Activated T-cell treated with anti-CD3 and anti-CD28 coated beads, Interleukin-2, amount 50 U/mL, for 48 hours (primary cell): ENCODE data around the gene GPX4.
A peak's percentile ranks its signal among the peaks of the same experiment; 100 is the strongest.

ENCODE experiments used
- DNase-seq, 2 experiments: peaks; one replicate each; pipeline ENCODE4 v3.0.0-alpha.2; 2020

GPX4 gene

DNA sequence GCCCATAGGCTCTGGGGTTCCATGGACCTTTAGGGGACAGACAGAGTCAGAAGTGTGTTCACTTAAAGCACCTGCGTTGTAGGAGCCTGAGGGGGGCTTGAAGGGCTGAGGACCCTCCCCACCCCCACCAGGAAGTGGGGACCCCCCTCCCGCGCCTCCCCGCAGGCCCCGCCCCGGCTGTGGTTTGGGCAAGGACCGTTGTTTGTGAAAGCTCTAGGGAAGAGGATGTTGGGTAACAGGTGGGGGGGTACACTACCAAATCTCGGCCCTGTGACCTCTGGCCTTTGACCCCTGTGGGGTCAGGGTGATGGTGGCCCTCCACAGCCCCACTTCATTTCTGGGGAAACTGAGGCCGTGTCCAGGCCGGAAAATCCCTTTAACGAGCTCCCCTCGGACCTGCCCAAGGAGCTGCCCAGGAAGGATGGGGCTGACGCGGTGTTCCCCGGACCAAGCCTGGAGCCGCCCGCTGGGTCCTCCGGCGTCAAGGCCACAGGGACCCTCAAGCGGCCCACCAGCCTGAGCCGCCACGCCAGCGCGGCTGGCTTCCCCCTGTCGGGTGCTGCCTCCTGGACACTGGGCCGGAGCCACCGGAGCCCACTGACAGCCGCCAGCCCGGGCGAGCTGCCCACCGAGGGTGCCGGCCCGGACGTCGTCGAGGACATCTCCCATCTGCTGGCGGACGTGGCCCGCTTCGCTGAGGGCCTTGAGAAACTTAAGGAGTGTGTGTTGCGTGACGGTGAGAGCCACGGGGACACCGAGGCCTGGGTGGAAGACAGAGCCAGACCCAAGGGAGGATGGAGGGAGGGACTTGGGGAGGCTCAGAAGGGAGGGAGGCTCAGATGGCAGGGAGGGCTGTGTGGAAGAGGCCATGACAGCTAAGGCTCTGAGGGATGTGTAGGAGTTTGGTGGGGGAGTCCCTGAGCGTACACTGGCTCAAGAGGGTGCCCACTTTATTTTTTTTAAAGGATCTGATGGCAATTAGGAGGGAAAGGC is 35.5 kb upstream of the GPX4 start:
- peak; percentile 74 to 77 for DNase-seq

DNA sequence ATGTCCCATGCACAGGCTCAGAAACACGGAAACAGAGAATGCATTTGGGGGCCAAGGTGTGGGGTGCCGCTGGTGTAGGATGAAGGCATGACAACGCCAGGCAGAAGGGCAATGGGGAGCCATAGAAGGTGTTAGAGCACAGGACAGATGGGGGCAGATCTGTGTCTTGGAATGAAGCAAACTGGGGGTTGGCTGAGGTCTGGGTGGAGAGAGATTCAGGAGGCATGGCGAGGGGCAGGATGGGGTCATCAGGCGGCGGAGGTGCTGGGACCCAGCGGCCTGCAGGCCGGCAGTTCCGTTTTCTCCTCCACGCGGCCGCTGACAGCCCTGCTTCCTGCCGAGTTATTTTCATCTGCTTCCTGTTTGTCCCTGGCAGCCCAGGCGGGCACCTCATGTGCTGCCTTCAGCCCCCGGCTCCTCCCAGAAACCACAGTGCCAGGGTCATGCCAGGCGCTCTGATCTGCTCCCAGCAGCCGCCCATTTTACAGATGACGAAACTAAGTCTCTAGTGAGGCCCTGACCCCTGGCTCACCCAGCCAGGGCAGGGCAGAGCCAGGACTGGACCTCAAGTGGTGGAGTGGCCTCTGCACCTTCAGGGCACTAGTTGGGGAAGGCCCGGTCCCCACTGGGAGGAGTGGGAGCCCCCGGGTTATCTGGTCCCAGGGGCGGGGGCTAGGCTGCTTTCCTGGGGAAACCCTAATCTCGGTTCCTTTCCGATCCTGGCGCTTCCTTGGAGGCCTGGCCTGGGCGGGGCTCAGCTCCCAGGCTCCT is 34.6 kb upstream of the GPX4 start:
- peak; percentile 58 to 71 for DNase-seq

DNA sequence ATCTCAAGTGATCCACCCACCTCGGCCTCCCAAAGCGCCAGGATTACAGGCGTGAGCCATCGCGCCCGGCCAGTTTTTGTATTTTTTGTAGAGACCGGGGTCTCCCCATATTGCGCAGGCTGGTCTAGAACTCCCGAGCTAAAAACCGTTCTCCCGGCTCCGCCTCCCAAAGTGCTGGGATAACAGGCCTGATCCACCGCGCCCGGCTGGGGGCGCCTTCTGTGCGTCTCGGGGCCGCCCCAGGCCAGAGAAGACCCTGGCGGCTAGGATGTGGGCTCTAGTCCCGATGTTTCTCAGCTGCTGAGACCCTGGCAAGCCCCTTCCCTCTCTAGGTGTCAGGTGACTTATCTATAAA is 33.2 kb upstream of the GPX4 start:
- peak in 1 of 2 experiments; percentile 20 for DNase-seq

DNA sequence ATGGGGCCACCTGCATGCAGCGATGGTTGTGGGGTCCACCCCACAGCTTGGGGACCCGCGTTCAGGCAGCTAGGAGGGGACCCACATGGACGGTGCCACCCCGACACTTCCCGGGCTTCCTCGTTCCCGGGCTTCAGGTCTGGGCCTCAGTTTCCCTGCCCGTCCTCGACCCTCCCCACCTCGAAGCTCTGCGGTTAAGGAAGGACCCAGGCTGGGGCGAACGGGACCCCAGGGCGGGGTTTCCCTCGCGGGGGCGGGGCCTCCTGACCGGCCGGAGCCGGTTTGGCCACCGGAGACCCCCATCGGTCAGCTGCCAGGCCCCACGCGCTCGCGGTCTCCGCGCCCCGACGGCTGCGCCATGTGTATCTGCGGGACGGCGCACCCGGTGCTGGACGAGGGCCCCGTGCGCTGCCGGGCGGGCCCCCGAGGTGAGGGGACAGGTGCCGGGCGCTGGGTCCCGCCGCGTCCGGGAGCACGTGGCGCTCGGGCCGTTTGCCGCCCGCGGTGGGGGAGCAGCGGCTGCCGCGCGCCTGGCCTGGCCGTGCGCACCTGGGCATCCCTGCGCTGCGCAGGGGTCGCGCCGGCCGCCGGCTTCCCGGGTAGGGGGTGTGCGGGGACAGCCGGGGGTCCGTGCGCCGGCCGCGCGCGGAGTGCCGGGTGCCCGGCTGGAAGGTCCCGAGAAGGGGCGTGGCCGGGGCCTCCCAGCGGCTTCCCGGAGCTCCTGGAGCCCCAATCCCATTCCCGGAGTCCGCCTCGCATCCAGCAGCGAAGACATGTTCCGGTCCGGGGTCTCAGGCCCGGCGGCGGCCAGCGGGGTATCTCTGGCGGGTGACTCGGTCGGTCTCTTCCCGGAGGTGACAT is 32.6 kb upstream of the GPX4 start:
- DNase-seq, result no peak

DNA sequence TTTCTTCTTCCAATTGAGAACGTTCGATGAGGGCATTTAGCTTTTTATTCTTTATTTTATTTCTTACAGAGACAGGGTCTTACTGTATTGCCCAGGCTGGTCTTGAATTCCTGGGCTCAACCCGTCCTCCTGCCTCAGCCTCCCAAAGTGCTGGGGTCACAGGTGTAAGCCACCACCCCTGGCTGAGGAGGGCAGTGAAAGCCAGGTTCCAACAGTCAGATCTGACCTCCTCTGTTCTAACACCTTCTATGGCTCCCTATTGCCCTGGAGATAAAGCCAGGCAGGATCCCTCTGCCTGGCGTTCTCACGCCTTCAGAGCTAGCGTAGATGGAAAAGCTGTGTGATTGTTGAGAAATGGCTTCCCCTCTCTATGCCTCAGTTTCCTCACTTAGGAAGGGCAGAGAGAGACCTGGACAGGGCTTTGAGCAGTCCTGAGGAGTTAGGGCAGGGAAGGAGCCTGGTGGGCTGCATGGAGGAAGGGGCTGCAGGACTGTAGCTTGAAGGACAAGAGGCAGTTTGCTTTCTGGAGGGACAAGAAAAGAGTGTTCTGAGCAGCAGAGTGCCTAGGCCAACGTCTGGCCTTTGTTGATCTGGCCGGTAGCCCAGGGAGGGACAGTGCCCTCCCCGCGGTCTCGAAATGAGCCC is 31.3 kb upstream of the GPX4 start:
- no peak for DNase-seq

DNA sequence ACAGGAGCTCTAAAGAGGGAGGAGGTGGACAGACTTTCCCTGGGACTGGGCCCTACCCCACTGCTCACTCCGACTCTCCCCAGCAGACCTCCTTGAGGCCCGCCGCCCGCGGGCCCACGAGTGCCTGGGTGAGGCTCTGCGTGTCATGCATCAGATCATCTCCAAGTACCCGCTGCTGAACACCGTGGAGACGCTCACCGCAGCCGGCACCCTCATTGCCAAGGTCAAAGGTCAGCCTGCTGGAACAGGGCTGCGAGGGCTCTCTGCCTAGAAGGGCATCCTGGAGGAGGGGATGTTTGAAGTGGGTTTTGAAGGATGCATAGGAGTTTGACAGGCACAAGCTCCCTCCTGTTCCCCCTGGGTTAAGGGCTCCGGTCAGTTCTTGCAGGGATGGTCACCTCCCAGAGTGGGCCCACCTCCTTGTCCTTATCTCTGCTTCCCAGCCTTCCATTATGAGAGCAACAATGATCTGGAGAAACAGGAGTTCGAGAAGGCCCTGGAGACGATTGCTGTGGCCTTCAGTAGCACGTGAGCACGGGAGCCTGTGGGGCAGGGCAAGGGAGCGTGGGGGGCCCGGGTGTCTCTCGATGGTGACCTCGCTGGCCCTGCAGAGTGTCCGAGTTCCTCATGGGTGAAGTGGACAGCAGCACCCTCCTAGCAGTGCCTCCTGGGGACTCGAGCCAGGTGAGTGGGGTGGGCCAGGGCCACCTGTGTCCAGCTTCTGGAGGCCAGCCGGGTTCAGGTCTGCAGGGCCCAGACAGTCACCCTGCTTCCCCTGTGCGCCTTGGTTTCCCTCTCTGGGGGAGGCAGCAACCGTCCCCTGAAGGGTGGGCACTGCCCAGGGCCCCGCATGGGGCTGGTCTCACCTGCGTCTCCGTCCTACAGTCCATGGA is 30.5 kb upstream of the GPX4 start:
- peak; percentile 35 to 42 for DNase-seq

DNA sequence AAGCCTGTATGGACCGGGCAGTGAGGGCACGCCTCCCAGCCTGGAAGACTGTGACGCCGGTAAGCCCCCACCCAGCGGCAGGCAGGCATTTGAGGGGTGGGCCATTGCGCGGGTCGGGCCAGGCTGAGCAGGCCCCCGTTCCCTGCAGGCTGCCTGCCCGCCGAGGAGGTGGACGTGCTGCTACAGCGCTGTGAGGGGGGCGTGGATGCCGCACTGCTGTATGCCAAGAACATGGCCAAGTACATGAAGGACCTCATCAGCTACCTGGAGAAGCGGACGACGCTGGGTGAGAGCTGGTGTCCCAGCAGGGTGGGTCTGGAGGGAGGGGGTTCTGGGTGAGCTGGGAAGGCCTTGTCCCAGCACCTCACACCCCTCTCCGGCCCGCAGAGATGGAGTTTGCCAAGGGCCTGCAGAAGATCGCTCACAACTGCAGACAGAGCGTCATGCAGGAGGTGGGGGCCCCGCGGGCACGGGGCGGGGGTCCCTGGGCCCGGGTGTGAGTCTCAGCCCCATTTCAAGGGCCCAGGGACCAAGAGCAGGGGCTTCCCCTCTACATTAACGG is 29.8 kb upstream of the GPX4 start:
- peak; percentile 38 to 51 for DNase-seq

DNA sequence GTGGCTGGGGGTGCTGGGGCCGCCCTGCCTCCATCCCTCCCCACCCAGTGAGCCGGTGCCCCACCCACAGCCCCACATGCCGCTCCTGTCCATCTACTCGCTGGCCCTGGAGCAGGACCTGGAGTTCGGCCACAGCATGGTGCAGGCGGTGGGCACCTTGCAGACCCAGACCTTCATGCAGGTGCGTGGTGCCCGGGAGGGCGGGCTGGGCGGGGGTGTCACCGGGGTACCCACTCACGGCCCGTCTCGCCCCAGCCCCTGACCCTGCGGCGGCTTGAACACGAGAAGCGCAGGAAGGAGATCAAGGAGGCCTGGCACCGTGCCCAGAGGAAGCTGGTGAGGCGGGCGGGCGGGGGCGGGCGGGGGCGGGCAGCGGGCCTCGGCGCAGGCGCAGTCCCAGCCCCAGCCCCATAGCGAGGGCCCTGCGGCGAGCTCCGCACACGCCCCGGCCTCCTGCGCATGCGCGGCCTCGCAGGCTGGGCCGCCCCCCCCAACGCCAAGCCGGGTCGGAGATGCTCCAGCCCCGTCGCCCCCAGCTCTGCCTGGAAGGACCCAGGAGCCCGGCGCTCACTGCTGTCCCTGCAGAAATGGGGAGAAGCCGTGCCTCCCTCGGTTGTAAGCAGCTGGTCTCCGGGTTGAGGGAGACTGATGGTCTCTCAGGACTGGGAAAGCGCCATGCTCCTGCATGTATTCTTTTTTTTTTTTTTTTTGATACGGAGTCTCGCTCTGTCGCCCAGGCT is 29.1 kb upstream of the GPX4 start:
- DNase-seq, result peak; percentile 84 to 88

DNA sequence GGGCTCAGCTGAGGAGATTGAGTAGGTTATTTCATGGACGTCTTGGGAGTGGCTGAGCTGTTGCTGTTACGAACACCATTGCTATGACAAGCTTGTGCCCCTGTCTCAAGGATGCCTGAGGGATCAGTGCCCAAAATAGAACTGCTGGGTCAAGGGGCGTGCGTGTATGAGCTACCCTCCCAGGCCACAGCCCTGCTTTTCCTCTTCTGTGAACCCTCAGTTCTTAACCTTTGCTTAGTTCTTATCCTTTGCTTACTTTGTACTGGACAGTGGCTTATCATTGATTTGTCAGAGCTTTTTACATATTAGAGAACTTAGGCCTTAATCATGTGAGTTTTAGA is 27.8 kb upstream of the GPX4 start:
- DNase-seq, result no peak

DNA sequence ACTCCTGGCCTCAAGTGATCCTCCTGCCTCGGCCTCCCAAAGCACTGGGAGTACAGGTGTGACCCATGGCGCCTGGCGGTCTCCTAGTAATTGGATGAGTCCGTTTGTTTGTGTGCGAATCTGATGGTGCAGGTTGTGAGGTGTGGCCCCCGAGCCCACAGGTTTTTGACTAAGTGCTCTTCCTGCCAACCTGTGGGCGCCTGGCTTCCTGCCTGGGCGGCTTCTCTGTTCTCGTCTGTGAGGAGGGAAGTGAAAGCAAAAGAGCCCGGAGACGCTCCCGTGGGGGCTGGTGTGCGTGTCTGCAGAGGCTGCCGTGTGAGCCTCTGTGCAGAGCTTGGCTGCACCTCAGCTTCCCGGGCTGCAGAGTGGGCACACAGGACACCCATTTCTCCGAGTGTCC is 26.8 kb upstream of the GPX4 start:
- peak; percentile 90 to 93 for DNase-seq

DNA sequence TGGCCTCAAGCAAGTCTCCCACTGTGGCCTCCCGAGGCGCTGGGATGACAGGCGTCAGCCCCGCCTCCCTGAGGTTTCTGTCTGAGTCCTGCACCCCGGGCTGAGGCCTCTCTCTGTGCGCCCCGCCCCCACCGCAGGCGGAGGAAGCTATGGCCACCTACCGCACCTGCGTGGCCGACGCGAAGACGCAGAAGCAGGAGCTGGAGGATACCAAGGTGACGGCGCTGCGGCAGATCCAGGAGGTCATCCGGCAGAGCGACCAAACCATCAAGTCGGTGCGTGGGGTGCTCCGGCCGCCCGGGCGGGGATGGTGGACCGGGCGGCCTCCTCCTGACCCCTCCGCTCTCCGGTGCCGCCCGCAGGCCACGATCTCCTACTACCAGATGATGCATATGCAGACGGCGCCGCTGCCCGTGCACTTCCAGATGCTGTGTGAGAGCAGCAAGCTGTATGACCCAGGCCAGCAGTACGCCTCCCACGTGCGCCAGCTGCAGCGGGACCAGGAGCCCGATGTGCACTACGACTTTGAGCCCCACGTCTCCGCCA is 24.2 kb upstream of the GPX4 start:
- DNase-seq, result peak; percentile 84 to 88

DNA sequence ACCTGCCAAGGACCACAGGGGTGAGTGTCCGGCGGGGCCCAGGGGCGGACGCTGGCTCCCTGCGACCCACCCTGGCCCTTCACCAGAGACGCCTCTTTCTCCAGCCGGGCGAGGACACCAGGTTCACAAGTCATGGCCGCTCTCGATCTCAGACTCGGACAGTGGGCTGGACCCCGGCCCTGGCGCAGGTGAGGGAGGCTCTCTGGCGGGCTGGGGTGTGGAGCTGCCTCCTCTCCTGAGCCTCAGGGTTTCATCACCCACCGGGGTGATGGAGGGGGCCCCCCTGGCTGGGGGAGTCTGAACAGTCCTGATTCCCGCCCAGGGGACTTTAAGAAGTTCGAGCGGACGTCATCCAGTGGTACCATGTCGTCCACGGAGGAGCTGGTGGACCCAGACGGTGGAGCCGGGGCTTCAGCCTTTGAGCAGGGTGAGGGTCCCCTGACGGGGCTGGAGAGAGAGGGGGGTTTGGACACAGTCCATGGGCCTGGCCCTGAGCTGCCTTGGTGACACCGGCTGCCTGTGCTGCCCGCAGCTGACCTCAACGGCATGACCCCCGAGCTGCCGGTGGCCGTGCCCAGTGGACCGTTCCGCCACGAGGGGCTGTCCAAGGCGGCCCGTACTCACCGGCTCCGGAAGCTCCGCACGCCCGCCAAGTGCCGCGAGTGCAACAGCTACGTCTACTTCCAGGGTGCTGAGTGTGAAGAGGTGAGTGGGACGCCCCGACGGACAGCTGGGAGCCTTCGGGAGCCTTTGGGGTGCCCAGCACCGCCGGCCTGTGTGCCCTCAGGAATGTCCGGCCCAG is 23.2 kb upstream of the GPX4 start:
- DNase-seq, result peak in 1 of 2 experiments; percentile 27

DNA sequence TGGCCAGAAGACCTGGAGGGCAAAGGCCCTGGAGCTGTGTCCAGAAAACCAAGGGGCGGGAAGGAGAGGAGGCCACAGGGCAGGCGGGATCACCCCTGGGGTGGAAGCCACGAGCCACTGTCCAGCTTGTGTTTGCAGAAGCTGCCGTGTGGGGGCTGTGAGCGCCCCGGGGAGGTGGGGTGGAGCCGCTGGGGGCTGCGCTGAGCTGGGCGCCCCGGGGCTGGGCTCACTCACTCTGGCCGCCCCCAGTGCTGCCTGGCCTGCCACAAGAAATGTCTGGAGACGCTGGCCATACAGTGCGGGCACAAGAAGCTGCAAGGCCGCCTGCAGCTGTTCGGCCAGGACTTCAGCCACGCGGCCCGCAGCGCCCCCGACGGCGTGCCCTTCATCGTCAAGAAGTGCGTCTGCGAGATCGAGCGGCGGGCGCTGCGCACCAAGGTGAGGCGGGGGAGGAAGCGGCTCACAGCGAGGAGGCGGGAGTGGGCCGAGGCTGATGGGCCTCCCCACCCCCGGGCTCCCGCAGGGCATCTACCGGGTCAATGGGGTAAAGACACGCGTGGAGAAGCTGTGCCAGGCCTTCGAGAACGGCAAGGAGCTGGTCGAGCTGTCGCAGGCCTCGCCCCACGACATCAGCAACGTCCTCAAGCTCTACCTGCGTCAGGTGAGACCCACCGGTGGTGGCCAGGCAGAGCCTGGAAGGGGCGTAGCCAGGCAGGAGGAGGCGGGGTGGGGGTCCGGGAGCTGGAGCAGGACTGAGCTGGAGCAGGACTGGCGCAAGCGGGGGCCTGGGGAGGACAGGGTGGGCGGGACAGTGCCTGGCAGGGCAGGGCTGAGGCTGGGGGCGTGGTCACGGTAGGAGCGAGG is 22.3 kb upstream of the GPX4 start:
- no peak for DNase-seq

DNA sequence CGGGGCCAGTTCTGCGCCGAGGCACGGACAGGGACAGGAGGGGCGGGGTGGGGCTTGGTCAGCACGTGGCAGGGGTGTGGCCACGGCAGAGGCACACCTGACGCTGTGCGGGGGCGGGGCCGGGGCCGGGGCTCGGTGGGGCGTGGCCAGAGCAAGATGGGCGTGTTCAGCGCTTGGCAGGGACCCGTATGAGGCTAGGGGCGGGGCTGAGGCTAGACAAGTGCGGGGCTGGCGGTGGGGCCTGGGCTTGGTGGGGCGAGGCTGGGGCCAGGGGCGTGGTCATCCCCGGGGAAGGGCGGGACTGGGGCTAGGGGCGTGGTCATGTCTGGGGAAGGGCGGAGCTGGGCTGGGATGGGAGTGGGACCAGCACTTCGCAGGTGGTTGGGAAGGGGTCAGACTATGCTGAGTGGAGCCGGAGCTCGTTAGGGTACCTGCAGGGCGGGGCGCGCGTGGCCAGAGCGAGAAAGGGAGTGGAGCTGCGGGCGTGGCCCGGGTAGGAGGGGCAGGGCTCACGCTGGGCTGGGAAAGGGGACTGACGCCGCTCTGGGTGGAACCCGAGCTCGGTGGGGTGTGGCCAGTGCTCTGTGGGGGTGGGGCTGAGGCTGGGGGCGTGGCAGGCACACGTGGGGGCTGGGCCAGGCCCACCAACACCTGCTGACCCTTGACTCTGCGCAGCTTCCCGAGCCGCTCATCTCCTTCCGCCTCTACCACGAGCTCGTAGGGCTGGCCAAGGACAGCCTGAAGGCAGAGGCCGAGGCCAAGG is 21.4 kb upstream of the GPX4 start:
- peak; percentile 82 to 88 for DNase-seq

DNA sequence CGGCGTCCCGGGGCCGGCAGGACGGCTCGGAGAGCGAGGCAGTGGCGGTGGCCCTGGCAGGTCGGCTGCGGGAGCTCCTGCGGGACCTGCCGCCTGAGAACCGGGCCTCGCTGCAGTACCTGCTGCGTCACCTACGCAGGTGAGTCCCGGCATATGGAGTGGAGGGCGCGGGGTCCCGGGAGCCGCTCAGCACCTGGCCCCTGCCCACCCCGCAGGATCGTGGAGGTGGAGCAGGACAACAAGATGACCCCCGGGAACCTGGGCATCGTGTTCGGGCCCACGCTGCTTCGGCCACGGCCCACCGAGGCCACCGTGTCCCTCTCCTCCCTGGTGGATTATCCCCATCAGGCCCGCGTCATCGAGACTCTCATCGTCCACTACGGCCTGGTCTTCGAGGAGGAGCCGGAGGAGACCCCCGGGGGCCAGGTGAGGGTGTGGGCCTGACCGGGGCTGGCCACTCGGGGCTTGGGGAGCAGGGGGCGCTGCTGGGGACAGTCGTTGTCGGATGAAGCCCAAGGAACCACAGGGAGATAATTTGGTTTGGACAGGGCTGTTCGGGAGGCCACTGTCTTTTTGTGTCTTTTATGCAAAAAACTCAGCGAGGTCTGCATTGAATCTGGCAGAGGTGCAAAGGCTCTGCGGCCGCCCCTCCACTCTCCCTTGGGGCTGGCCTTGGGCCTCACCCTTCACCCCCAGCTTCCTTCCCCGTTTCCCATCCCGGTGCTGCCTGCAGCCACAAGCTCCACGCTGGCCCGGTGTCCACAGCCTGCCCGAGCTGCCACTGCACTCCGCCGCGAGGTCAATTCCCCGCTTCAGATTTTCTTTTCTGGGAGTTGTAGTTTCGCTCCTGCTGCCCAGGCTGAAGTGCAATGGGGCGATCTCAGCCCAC is 20.6 kb upstream of the GPX4 start:
- DNase-seq, result peak in 1 of 2 experiments; percentile 18
